ENCODE measurements around the gene SPTBN1. TPM values are rescaled to one million over a fixed set of nuclear protein-coding genes. Genes with fewer than 3 reads are reported as not detected.

SPTBN1 gene
- total and polyA plus RNA-seq, 8 donors = 28.7 to 475 (median 193) TPM

GRCh38 chr2:54556621-54557121 is 100.5 kb downstream of the SPTBN1 start:
- Histone ChIP-seq H3K27ac (peak overlapping the region; percentile 32 to 96 (median 92)), H3K9me3 (no peaks in the 10 kb centered on the region), H3K27me3 (no peaks in the 10 kb centered on the region), H3K4me1 (peaks cover 39 to 68% (median 56%) of the 10 kb centered on the region in 4 donors), H3K36me3 (no peaks in the 10 kb centered on the region), H3K4me3 (no peak overlapping the region)
- intact Hi-C loops (cut with DNase I; ENCODE audit: low total_unique reads) = no loop called here
- TF ChIP-seq POLR2AphosphoS5 (IDR thresholded peaks at IDR 0.05) (peak in 1 of 3 donors; percentile 16), CTCF (IDR thresholded peaks at IDR 0.05) (no peak)
- WGBS, 5 donors = 74 to 86% (median 84%) methylated on average over 2 of the region's 2 CpGs
- no peak for DNase-seq

GRCh38 chr2:54557211-54557600 is 101.1 kb downstream of the SPTBN1 start:
- intact Hi-C loops (cut with DNase I; ENCODE audit: low total_unique reads) = no loop called here
- no peaks in the 10 kb centered on the region for H3K27me3 ChIP-seq
- peak overlapping the region; percentile 58 to 73 (median 64) for H3K4me3 ChIP-seq
- peaks cover 43 to 70% (median 61%) of the 10 kb centered on the region in 4 donors for H3K4me1 ChIP-seq
- peak overlapping the region; percentile 86 to 96 (median 92) for H3K27ac ChIP-seq
- H3K9me3 ChIP-seq = no peaks in the 10 kb centered on the region
- no peaks in the 10 kb centered on the region for H3K36me3 ChIP-seq
- TF ChIP-seq CTCF (IDR thresholded peaks at IDR 0.05) (no peak), POLR2AphosphoS5 (IDR thresholded peaks at IDR 0.05) (no peak), POLR2A (IDR thresholded peaks at IDR 0.05) (no peak), EP300 (IDR thresholded peaks at IDR 0.05) (no peak)
- DNase-seq = no peak
- WGBS, 5 donors = 47 to 78% (median 56%) methylated on average over 1 of the region's 1 CpG

GRCh38 chr2:54557601-54558187 is 101.6 kb downstream of the SPTBN1 start:
- WGBS, 5 donors = 3 to 12% (median 6%) methylated on average over 18 to 48 of the region's 48 CpGs
- Histone ChIP-seq H3K4me3 (peak overlapping the region; percentile 58 to 73 (median 64)), H3K27me3 (no peaks in the 10 kb centered on the region), H3K9me3 (no peaks in the 10 kb centered on the region), H3K27ac (peak overlapping the region; percentile 86 to 96 (median 92)), H3K4me1 (peaks cover 45 to 75% (median 65%) of the 10 kb centered on the region in 4 donors), H3K36me3 (no peaks in the 10 kb centered on the region)
- TF ChIP-seq POLR2AphosphoS5 (IDR thresholded peaks at IDR 0.05) (peak in 2 of 3 donors; percentile 59 to 60), EP300 (IDR thresholded peaks at IDR 0.05) (no peak)
- intact Hi-C loops (cut with DNase I; ENCODE audit: low total_unique reads) = no loop called here
- peak; percentile 75 to 84 for DNase-seq

- H3K27ac ChIP-seq = peak overlapping the region; percentile 86 to 96 (median 92)
- intact Hi-C loops (cut with DNase I; ENCODE audit: low total_unique reads) = no loop called here
- DNase-seq = peak; percentile 84 to 93
- no peaks in the 10 kb centered on the region for H3K27me3 ChIP-seq
- no peaks in the 10 kb centered on the region for H3K36me3 ChIP-seq
- peaks cover 49 to 80% (median 71%) of the 10 kb centered on the region in 4 donors for H3K4me1 ChIP-seq
- TF ChIP-seq POLR2AphosphoS5 (IDR thresholded peaks at IDR 0.05) = peak in 2 of 3 donors; percentile 78 to 80
- no peak for TF ChIP-seq CTCF (IDR thresholded peaks at IDR 0.05)
- peak in 1 of 4 donors; percentile 47 for TF ChIP-seq POLR2A (IDR thresholded peaks at IDR 0.05)
- no peak for TF ChIP-seq EP300 (IDR thresholded peaks at IDR 0.05)
- peak overlapping the region; percentile 58 to 73 (median 64) for H3K4me3 ChIP-seq
- 0 to 5% (median 4%) methylated on average over 38 to 59 of the region's 59 CpGs for WGBS, 5 donors
- no peaks in the 10 kb centered on the region for H3K9me3 ChIP-seq
Measured at GRCh38 chr2:54558188-54559005, 102.3 kb downstream of the SPTBN1 start.

All from stomach (tissue), 9 donors.